Upper lobe of left lung (tissue), 6 donors: ENCODE data around the gene PTGIS. TPM values are rescaled to one million over a fixed set of nuclear protein-coding genes. Genes with fewer than 3 reads are reported as not detected.

Experiments used
- ATAC-seq, 2 donors: fragments of 200-7000 bp; cut with Tn5 transposase; one replicate each; pipeline ENCODE4 v1.9.1; 2022; ENCODE audit warnings: mild to moderate bottlenecking in 2 of 2, moderate library complexity in 2 of 2; ENCODE audit not compliant: low FRiP score in 2 of 2
- DNase-seq, 2 donors: peaks; one replicate each; pipeline ENCODE4 v3.0.0-alpha.2; 2019 to 2020
- H3K27ac ChIP-seq, 4 donors: fragments of 200-600 bp; sonication (generic); one replicate each; pipeline ENCODE4 v1.5.1; 2016 to 2019
- H3K27me3 ChIP-seq, 4 donors: fragments of 200-600 bp; sonication (generic); one replicate each; pipeline ENCODE4 v1.5.1; 2017 to 2019
- H3K36me3 ChIP-seq, 4 donors: fragments of 200-600 bp; sonication (generic); one replicate each; pipeline ENCODE4 v1.5.1; 2016 to 2019
- H3K4me1 ChIP-seq, 4 donors: fragments of 200-600 bp; sonication (generic); one replicate each; pipeline ENCODE4 v1.5.1; 2018 to 2019
- H3K4me3 ChIP-seq, 4 donors: fragments of 200-600 bp; sonication (generic); one replicate each; pipeline ENCODE4 v1.5.1; 2017 to 2019; ENCODE audit warnings: mild to moderate bottlenecking in 2 of 4, moderate library complexity in 1 of 4
- H3K9me3 ChIP-seq, 4 donors: fragments of 200-600 bp; sonication (generic); one replicate each; pipeline ENCODE4 v1.5.1; 2018 to 2019
- CTCF ChIP-seq, 6 experiments: fragments of 450-650 bp in 4 of 6; fragments of 200-600 bp in 2 of 6; sonication (generic) in 2 of 6; IDR thresholded peaks; one replicate each; pipeline ENCODE4 v1.5.1; 2016 to 2019; ENCODE audit warnings: antibody characterized with exemption in 6 of 6
- EP300 ChIP-seq, 4 donors: sonication (generic); formaldehyde crosslinking; IDR thresholded peaks; one replicate each; pipeline ENCODE4 v1.5.1; 2017; ENCODE audit warnings: antibody characterized with exemption in 4 of 4, control low read depth in 2 of 4
- POLR2A ChIP-seq, 4 donors: fragments of 450-650 bp; IDR thresholded peaks; one replicate each; pipeline ENCODE4 v1.5.1; 2016 to 2017; ENCODE audit warnings: antibody characterized with exemption in 4 of 4, mild to moderate bottlenecking in 2 of 4
- POLR2AphosphoS5 ChIP-seq, 2 donors: sonication (generic); formaldehyde crosslinking; IDR thresholded peaks; one replicate each; pipeline ENCODE4 v1.5.1; 2017; ENCODE audit warnings: antibody characterized with exemption in 2 of 2
- WGBS, 2 donors: methylation state at CpG; one replicate each; pipeline ENCODE4 v1.1.5; 2017 to 2018; 5-methylcytosine and 5-hydroxymethylcytosine counted together
- total RNA-seq, 6 donors: library from RNA; depleted of rRNA in 4 of 6; stranded (reverse); fragments of >200 nt in 4 of 6; gene quantifications; one replicate each; pipeline versions ENCODE4 v1.1.0 to v1.2.1, GENCODE V29; 2016 to 2021
- donor health status: DM: no; HTN: no; CAD: no; lungs with moderate emphysema.
- donor health status: DM: no; HTN: yes; CAD: no; lungs with severe emphysema.

The PTGIS gene
- total RNA-seq, 6 donors from 2014 or later = 8.2 to 71.4 (median 18.4) TPM

DNA sequence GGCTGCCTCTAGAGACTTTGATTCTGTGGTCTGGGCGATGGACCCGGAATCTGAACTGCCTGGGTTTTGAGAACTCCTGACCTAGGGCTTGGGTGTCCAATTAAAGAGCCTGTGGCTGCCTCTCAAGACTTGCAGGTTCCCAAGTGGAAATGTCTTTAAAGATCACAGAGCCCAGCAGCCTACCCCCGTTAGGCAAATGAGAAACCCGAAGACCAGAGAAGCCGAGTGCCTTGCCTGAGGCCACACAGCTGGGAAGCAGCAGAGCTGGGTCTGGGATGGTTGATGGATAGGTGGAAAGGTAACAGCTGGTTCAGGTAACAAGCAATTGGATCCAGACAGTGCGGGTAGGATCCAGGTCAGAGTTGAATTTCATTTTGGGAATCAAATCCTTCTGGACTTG lies 111.3 kb downstream of the PTGIS start:
- no peak overlapping the region for H3K27ac ChIP-seq
- H3K9me3 ChIP-seq = no peaks in the 10 kb centered on the region
- 83 to 94% methylated on average over 4 to 6 of the region's 6 CpGs for WGBS, 2 donors
- ATAC-seq (no peak), DNase-seq (no peak)
- no peaks in the 10 kb centered on the region for H3K36me3 ChIP-seq
- TF ChIP-seq CTCF (IDR thresholded peaks at IDR 0.05) (no peak), POLR2A (IDR thresholded peaks at IDR 0.05) (no peak), EP300 (IDR thresholded peaks at IDR 0.05) (no peak), POLR2AphosphoS5 (IDR thresholded peaks at IDR 0.05) (no peak)
- H3K4me3 ChIP-seq = no peak overlapping the region
- no peaks in the 10 kb centered on the region for H3K4me1 ChIP-seq
- H3K27me3 ChIP-seq = no peaks in the 10 kb centered on the region

DNA sequence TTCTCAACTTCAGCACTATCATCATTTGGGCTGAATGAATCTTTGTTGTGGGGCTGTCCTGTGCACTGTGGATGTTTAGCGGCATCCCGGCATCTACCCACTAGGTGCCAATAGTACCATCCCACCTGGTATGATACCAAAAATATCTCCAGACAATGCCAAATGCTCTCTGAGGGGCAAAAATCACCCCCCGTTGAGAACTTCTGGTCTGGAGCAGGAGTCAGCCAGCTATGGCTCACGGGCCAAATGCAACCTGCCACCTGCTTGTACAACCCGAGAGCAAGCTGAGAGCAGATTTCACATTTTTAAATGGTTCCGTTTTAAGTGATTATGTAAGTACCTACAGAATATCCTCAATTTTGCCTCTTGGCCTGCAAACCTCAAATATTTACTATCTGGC lies 112.2 kb downstream of the PTGIS start:
- Histone ChIP-seq H3K36me3 (no peaks in the 10 kb centered on the region), H3K4me1 (no peaks in the 10 kb centered on the region), H3K9me3 (no peaks in the 10 kb centered on the region), H3K27ac (no peak overlapping the region), H3K27me3 (no peaks in the 10 kb centered on the region), H3K4me3 (no peak overlapping the region)
- TF ChIP-seq POLR2A (IDR thresholded peaks at IDR 0.05) (no peak), POLR2AphosphoS5 (IDR thresholded peaks at IDR 0.05) (no peak), EP300 (IDR thresholded peaks at IDR 0.05) (no peak), CTCF (IDR thresholded peaks at IDR 0.05) (no peak)
- DNase-seq (no peak), ATAC-seq (no peak)
- WGBS, 2 donors = 72 to 79% methylated on average over 5 to 6 of the region's 6 CpGs

Other genes starting within 250 kb of the PTGIS start
- gene KCNB1, start 85.5 kb downstream of the PTGIS start, total RNA-seq = 1 to 10 TPM in 3 of 6 donors, under 1 TPM in 3; 0.40 to 2.2 (median 0.98) TPM
- 10 to 100 TPM; 16.2 to 49.0 (median 36.7) TPM for gene B4GALT5, start 145.7 kb upstream of the PTGIS start, total RNA-seq
- 10 to 100 TPM; 13.2 to 19.6 (median 17.2) TPM for gene SLC9A8, start 244.7 kb upstream of the PTGIS start, total RNA-seq